Natural killer cell treated with Interleukin-12 subunit alpha and Interleukin-12 subunit beta and Interleukin-15 and Interleukin-18, amount 100 ng/mL, for 72 hours (primary cell): ENCODE measurements around the gene MEGF9. TPM values are rescaled to one million over a fixed set of nuclear protein-coding genes. Genes with fewer than 3 reads are reported as not detected.
"Not testable (repeated sequence)": the region's sequence is repeated elsewhere in the genome, so short reads cannot be mapped to it uniquely, and the experiment has no call there.

ENCODE experiments used
- ATAC-seq, 2 donors: fragments of 150-1000 bp; cut with Tn5 transposase in 1 of 2; sonication (Bioruptor Pico), chemical (Tn5 transposase) in 1 of 2; 2 replicates each; pipeline ENCODE4 v1.10.0; 2021
- DNase-seq: peaks from one replicate; pipeline ENCODE4 v3.0.0; 2022; ENCODE audit warnings: low spot score
- H3K27ac Mint-ChIP-seq, 2 donors: 1 replicate in 1 of 2; 2 replicates in 1 of 2; pipeline ENCODE4 v1.8.0; 2022; ENCODE audit warnings: mixed read lengths in 2 of 2, mild to moderate bottlenecking in 1 of 2, moderate library complexity in 1 of 2
- H3K27me3 Mint-ChIP-seq, 2 donors: 1 replicate in 1 of 2; 2 replicates in 1 of 2; pipeline ENCODE4 v1.8.0; 2022; ENCODE audit warnings: mixed read lengths in 2 of 2
- H3K36me3 Mint-ChIP-seq: one replicate; pipeline ENCODE4 v1.8.0; 2022; ENCODE audit warnings: mixed read lengths
- H3K4me1 Mint-ChIP-seq, 2 donors: 1 replicate in 1 of 2; 2 replicates in 1 of 2; pipeline ENCODE4 v1.8.0; 2022; ENCODE audit warnings: low read depth in 2 of 2, mixed read lengths in 2 of 2, mild to moderate bottlenecking in 1 of 2
- H3K4me3 Mint-ChIP-seq: one replicate; pipeline ENCODE4 v1.8.0; 2022; ENCODE audit warnings: mixed read lengths
- H3K9me3 Mint-ChIP-seq: 2 replicates; pipeline ENCODE4 v1.8.0; 2022; ENCODE audit warnings: mixed read lengths
- total RNA-seq, 2 donors: library from RNA; stranded (reverse); gene quantifications; one replicate each; pipeline ENCODE4 v1.2.3, GENCODE V29; 2022

The MEGF9 gene
- total RNA-seq = 10 to 100 TPM in 1 of 2 donors, 1 to 10 TPM in 1; 7.7 to 12.7 TPM

DNA sequence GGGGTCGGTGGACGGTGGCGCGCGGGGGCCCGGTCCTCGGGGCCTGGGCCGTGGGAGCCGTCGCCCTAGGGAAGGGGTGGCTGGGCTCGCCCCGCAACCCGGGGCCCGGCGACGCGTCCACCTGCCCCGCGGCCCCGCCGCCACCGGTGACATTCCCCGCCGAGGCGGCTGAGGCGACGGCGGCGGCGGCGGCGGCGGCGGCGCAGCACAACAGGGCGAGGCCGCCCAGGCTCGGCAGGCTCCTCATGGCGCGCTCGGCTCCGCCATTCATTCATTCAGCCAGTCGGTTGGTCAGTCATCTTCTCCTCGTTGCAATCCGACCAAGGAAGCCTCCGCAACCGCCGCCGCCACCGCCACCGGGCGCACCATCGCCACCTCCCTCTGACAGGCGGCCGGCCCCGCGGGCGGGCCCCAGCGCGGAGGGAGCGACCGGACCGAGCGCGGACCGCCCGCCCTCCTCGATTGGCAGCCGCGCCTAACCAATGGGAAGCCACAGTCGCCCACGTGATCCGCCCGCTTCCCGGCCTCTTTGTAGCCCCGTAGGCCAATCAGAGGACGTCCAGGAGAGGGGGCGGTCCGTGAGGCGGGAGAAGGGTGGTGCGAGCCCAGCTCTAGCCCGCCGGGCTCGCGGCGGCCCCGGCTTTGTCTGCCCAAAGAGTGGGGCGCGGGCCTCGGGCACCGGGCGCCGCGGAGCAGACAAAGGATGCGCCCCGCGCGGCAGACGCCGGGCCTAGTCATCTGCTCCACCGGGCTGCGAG is at the start of gene MEGF9:
TSS of gene MEGF9 (minus strand) at position 383 of the 758 bp plus-strand sequence. CDS start at position 271, 112 bp downstream.
- no peaks in the 10 kb centered on the region for H3K36me3 Mint-ChIP-seq
- peak within 1 kb of the TSS; percentile 78 to 95 for H3K27ac Mint-ChIP-seq
- peak within 1 kb of the TSS; percentile 95 for H3K4me3 Mint-ChIP-seq
- peaks cover 33% of the 10 kb centered on the region in 2 donors for H3K4me1 Mint-ChIP-seq
- ATAC-seq = peak; percentile 99
- peak; percentile 99 for DNase-seq
- H3K9me3 Mint-ChIP-seq = no peaks in the 10 kb centered on the region
- no peaks in the 10 kb centered on the region for H3K27me3 Mint-ChIP-seq

DNA sequence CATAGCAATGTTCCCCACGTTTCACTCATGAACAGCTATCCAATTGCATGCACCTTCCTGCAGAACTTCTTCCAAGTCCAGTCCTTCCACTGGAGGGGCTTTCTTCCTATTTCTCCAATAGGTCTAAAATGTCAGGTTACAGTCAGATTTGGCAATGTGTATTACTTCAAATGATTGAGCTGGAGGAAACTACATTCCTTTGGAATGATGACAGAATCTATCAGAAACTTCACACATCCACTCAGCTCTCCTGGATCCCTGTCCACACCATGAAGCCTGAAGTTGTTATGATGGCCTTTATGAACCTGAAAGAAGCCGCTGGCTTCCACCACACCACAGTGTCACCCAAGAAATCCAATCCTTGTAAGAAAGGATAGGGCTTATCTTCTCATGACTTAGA is 46.7 kb upstream of the MEGF9 start:
- Mint-ChIP-seq H3K36me3 (peaks cover 19% of the 10 kb centered on the region), H3K4me1 (peaks cover 0 to 3% of the 10 kb centered on the region in 2 donors), H3K4me3 (no peak overlapping the region), H3K9me3 (no peaks in the 10 kb centered on the region), H3K27me3 (no peaks in the 10 kb centered on the region), H3K27ac (no peak overlapping the region)
- DNase-seq (no peak), ATAC-seq (no peak)

DNA sequence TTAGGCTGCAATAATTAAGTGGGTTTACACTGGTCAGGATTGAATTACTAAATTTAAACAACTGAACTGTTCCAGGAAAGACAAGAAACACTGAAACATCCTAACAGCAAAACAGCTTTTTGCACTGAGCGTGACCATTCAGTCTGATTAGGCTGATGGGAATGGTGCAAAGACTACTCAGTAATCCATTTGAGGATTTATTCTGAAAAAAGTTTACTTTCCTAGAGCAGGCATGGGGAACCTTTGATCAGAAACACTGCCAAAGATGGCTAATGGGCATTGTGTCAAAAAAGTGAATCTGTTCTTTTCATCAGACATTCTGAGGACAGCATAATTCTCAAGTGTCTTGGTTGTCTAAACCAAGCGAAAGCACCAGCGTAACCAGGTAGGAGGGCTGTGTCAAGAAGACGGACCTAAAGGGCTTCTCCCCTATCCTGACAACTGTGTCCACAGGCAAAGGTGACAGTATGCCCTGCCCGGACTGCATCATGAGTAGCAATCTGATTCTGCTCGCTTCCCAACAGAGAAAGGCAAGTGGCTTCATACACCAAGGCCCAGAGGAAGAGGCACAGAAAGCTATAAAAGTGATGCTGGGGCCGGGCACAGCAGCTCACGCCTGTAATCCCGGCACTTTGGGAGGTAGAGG is 45.6 kb upstream of the MEGF9 start:
- Mint-ChIP-seq H3K4me1 (no peaks in the 10 kb centered on the region), H3K9me3 (no peaks in the 10 kb centered on the region), H3K27ac (peak overlapping the region in 1 of 2 donors; percentile 1), H3K27me3 (no peaks in the 10 kb centered on the region), H3K4me3 (no peak overlapping the region), H3K36me3 (peaks cover 15% of the 10 kb centered on the region)
- ATAC-seq (no peak), DNase-seq (no peak)

DNA sequence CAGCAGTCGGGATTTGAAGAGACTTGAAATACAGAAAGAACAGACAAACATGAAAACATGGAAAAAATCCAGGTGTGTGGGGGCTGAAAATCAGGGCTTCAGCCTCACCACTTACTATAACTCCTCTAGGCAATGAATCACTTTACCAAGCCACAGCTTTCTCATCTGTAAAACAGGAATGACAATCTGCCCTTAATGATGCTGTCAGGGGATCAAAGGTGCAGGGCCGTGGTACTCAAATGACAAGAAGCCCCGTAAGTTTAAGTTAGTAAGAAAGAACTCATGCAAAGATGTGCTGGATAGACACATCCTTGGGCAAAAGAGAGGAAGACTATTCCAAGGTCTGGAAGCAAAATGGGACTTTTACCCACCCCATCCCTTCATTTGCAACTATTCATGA is 44.3 kb upstream of the MEGF9 start:
- no peak overlapping the region for H3K27ac Mint-ChIP-seq
- no peaks in the 10 kb centered on the region for H3K27me3 Mint-ChIP-seq
- no peak for ATAC-seq

DNA sequence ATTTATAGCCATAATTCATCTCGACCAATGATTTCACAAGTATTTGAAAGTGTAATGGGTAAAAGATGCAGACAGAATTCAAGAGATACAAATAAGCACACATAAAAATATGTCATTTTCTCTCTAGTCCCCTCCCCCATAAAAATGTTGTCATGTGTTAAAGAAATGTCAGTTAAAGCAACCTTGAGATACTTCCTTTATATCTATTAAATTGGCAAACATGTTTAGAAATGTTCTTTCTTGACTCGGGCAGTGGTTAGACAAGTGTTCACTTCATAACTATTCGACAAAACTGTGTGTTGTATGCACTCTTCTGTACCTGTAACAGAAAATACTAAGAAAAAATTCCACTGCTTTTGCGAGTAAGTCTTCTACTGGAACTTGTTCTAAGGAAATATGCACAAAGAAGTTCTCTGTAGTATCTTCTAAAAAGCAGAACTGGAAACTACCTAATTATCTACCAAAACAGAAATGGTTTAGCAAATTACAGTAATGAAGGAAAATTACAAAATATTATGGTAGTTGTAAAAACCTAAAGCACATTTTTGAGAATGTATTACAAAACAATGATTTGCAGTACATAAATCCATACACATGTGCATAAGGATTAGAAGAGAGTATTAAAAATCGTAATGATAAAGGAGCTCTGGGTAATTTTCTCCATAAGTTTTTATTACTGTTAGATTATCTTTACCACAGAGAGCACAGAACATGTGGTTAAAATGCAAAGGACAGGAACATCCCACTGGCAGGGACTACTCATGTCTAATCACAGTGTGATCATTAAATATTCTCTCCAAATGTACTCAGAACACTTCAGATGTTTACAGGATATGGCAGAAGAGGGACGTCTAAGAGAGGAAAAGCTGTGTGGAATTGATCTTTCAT is 43.0 kb upstream of the MEGF9 start:
- Mint-ChIP-seq H3K9me3 (no peaks in the 10 kb centered on the region), H3K36me3 (peaks cover 15% of the 10 kb centered on the region), H3K27me3 (no peaks in the 10 kb centered on the region), H3K27ac (peak overlapping the region; percentile 4 to 6), H3K4me1 (no peaks in the 10 kb centered on the region), H3K4me3 (no peak overlapping the region)
- no peak for DNase-seq
- ATAC-seq = no peak

More for the DNA sequence above, 44.3 kb upstream of the MEGF9 start:
- no peaks in the 10 kb centered on the region for H3K4me1 Mint-ChIP-seq
- no peaks in the 10 kb centered on the region for H3K9me3 Mint-ChIP-seq
- DNase-seq = no peak
- peaks cover 15% of the 10 kb centered on the region for H3K36me3 Mint-ChIP-seq
- no peak overlapping the region for H3K4me3 Mint-ChIP-seq

DNA sequence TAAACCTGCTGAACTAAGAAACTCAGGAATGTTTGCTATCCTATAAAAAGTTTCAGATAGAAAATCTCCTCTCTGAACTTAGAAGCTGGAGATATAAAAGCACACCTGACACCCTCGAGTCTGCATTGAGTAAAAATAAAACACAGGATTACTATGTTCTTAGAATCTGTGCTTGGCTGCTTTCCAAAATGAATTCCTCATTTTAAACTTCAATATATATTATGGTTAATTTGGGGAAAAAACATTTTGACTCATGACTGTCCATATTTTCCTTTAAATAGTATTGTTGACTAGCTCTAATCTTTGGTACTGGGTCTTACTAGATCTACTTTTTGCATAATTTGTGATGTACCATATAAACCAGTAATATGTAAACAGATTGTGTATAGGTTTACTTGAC is 42.3 kb upstream of the MEGF9 start:
- Mint-ChIP-seq H3K4me1 (no peaks in the 10 kb centered on the region), H3K27me3 (no peaks in the 10 kb centered on the region), H3K36me3 (peaks cover 15% of the 10 kb centered on the region), H3K4me3 (no peak overlapping the region), H3K27ac (peak overlapping the region in 1 of 2 donors; percentile 6), H3K9me3 (no peaks in the 10 kb centered on the region)
- DNase-seq = no peak
- ATAC-seq = no peak

DNA sequence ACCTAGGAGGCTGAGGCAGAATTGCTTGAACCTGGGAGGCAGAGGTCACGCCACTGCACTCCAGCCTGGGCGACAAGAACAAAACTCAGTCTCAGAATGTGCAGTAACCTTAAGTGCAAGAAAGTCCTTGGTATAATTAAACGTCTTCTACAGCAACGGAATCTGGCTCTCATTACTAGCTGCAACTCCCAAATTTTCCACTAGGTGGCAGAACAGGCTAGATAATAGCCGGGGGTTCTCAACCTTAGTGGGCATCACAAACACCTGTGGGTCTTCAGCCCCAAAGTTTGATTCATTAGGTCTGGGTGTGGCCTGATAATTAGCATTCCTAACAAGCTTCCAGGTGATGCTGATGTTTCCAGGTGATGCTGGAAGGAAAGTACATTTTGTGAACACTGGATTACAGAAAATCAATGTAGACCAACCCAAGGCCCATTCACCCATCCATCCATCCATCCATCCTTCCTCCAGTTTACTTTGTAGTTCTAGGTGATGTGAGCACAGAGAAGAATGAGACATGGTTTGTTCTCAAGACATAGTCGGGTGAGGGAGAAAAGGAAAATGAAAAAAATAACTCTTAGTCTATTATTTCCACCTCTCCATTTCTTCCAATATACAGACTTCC is 41.7 kb upstream of the MEGF9 start:
- Mint-ChIP-seq H3K4me3 (no peak overlapping the region), H3K27me3 (no peaks in the 10 kb centered on the region), H3K4me1 (no peaks in the 10 kb centered on the region), H3K27ac (no peak overlapping the region), H3K9me3 (no peaks in the 10 kb centered on the region), H3K36me3 (peaks cover 15% of the 10 kb centered on the region)
- ATAC-seq = peak; percentile 53 to 65
- DNase-seq = peak; percentile 72

DNA sequence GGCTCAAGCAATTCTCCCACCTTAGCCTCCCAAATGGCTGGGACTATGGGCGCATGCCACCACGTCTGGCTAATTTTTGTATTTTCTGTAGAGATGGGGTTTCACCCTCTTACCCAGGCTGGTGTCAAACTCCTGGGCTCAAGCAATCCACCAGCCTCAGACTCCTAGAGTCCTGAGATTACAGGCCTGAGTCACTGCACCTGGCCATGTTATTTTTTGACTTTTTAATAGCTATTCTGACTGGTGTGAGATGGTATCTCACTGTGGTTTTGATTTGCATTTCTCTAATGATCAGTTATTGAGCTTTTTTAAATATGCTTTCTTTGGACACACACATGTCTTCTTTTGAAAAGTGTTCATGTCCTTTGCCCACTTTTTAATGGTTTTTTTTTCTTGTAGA is 40.8 kb upstream of the MEGF9 start:
- Mint-ChIP-seq H3K27me3 (no peaks in the 10 kb centered on the region), H3K4me1 (no peaks in the 10 kb centered on the region), H3K9me3 (no peaks in the 10 kb centered on the region), H3K27ac (no peak overlapping the region), H3K36me3 (peaks cover 15% of the 10 kb centered on the region), H3K4me3 (no peak overlapping the region)
- DNase-seq = no peak
- no peak for ATAC-seq

DNA sequence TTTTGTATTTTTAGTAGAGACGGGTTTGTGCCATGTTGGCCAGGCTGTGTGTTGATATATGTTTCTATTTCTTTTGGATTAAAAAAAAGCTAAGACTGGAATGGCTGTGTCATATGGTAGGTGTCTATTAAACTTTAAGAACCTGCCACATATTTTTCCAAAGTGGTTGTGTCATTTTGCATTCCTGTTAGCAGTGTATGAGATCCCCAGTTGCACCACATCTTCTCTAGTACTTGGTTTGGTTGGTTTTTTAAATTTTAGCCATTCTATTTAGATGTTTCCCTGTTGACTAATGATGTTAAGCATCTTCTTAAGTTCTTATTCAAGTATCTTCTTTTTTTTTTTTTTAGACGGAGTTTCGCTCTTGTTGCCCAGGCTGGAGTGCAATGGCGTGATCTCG is 36.2 kb upstream of the MEGF9 start:
- no peaks in the 10 kb centered on the region for H3K4me1 Mint-ChIP-seq
- no peak for ATAC-seq
- DNase-seq = no peak
- no peaks in the 10 kb centered on the region for H3K36me3 Mint-ChIP-seq
- H3K27ac Mint-ChIP-seq = no peak overlapping the region
- H3K27me3 Mint-ChIP-seq = no peaks in the 10 kb centered on the region
- no peak overlapping the region for H3K4me3 Mint-ChIP-seq
- H3K9me3 Mint-ChIP-seq = no peaks in the 10 kb centered on the region

DNA sequence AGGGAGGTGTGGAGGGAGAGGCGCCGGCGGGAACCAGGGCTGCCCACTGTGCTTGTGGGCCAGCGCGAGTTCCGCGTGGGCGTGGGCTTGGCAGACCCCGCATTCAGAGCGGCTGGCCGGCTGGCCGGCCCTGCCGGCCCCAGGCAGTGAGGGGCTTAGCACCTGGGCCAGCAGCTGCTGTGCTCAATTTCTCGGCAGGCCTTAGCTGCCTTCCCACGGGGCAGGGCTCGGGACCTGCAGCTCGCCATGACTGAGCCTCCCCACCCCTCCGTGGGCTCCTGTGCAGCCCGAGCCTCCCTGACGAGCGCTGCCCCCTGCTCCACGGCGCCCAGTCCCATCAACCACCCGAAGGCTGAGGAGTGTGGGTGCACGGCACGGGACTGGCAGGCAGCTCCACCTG is 32.1 kb upstream of the MEGF9 start:
- not testable (repeated sequence) for H3K9me3 Mint-ChIP-seq, DNase-seq, ATAC-seq, H3K4me1 Mint-ChIP-seq, H3K27ac Mint-ChIP-seq, H3K36me3 Mint-ChIP-seq, H3K4me3 Mint-ChIP-seq, H3K27me3 Mint-ChIP-seq

DNA sequence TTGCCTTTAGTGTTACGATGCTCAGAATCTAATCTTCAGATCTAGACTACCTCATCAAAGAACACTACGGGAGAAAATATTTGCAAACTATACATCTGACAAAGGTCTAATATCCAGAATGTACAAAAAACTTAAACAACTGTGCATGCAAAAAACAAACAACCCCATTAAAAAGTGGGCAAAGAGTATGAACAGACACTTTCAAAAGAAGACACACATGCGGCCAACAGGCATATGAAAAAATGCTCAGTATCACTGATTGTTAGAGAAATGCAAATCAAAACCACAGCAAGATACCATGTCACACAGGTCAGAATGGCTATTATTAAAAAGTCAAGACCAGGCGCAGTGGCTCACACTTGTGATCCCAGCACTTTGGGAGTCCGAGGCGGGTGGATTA is 31.0 kb upstream of the MEGF9 start:
- Mint-ChIP-seq H3K4me3 (no peak overlapping the region), H3K27ac (no peak overlapping the region), H3K4me1 (no peaks in the 10 kb centered on the region), H3K9me3 (no peaks in the 10 kb centered on the region), H3K36me3 (no peaks in the 10 kb centered on the region), H3K27me3 (no peaks in the 10 kb centered on the region)
- DNase-seq (no peak), ATAC-seq (no peak)

DNA sequence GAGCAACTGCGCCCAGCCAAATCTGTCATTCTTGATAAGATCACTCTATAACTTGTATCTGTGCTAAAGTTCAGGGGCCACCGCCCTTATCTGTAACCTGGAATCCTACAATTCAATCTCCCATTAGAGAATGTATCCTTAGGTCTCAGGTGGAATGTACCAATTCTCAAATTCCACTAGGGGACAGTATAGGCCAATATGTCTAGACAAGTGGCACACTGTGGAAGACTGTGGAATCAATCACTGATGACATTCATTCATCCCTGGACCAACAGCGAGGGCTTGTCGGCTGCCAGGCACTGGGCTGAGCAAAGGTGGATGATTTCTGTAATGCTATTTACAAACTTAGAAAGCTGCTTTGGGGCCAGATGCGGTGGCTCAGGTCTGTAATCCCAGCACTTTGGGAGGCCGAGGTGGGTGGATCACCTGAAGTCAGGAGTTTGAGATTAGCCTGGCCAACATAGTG is 28.7 kb upstream of the MEGF9 start:
- DNase-seq (no peak), ATAC-seq (peak; percentile 70 to 75)
- Mint-ChIP-seq H3K4me3 (no peak overlapping the region), H3K4me1 (no peaks in the 10 kb centered on the region), H3K9me3 (no peaks in the 10 kb centered on the region), H3K27me3 (no peaks in the 10 kb centered on the region), H3K27ac (no peak overlapping the region), H3K36me3 (no peaks in the 10 kb centered on the region)

DNA sequence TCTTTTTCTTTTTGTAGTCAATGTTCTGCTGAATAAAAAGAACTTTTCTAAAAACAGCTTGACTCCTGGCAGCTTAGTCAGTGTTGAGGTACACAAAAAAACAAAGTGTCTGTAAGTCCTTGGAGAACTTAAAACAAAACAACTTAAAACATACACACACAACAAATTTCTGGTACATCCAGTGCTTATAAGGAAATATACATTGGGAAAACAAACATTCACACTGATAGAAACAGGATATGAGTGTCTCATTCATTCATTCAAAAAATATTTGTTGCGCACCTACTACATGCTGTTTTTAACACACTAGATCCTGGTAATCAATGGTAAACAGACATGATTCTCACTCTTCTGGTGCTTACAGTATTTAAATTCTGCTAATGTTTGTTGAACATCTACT is 27.4 kb upstream of the MEGF9 start:
- no peak for ATAC-seq
- Mint-ChIP-seq H3K27ac (no peak overlapping the region), H3K4me1 (no peaks in the 10 kb centered on the region), H3K4me3 (no peak overlapping the region), H3K9me3 (no peaks in the 10 kb centered on the region), H3K27me3 (no peaks in the 10 kb centered on the region), H3K36me3 (no peaks in the 10 kb centered on the region)
- no peak for DNase-seq
